Spleen (tissue), 11 donors: Measurements from ENCODE around the gene SMIM21. TPM values are rescaled to one million over a fixed set of nuclear protein-coding genes. Genes with fewer than 3 reads are reported as not detected.

ENCODE experiments used
- DNase-seq: peaks from one replicate; pipeline ENCODE4 v3.0.0-alpha.2; 2020
- H3K27ac ChIP-seq, 8 donors: fragments of 200-600 bp; sonication (generic) in 7 of 8; 1 replicate in 4 of 8; 2 replicates in 4 of 8; pipeline versions ENCODE4 v1.5.0 to v1.8.0; 2016 to 2021; ENCODE audit warnings: inconsistent platforms in 4 of 8, mild to moderate bottlenecking in 4 of 8, moderate library complexity in 1 of 8
- H3K27me3 ChIP-seq, 7 donors: fragments of 200-600 bp; sonication (generic) in 6 of 7; replicated peaks in 1 of 7; 1 replicate in 4 of 7; 2 replicates in 3 of 7; pipeline versions ENCODE4 v1.5.0 to v1.8.0; 2016 to 2021; ENCODE audit warnings: inconsistent platforms in 3 of 7, mild to moderate bottlenecking in 1 of 7
- H3K36me3 ChIP-seq, 6 donors: fragments of 200-600 bp; sonication (generic) in 5 of 6; 1 replicate in 4 of 6; 2 replicates in 2 of 6; pipeline versions ENCODE4 v1.5.0 to v1.8.0; 2016 to 2021; ENCODE audit warnings: inconsistent platforms in 2 of 6
- H3K4me1 ChIP-seq, 6 donors: fragments of 200-600 bp; sonication (generic) in 5 of 6; 1 replicate in 3 of 6; 2 replicates in 3 of 6; pipeline versions ENCODE4 v1.5.0 to v1.8.0; 2016 to 2021; ENCODE audit warnings: inconsistent platforms in 3 of 6
- H3K4me3 ChIP-seq, 8 donors: fragments of 200-600 bp; sonication (generic) in 7 of 8; 1 replicate in 4 of 8; 2 replicates in 4 of 8; pipeline versions ENCODE4 v1.5.0 to v1.8.0; 2016 to 2021; ENCODE audit warnings: inconsistent platforms in 4 of 8, mild to moderate bottlenecking in 4 of 8, moderate library complexity in 2 of 8
- H3K9me3 ChIP-seq, 8 donors: fragments of 200-600 bp; sonication (generic) in 7 of 8; 1 replicate in 4 of 8; 2 replicates in 4 of 8; pipeline versions ENCODE4 v1.5.0 to v1.8.0; 2016 to 2021; ENCODE audit warnings: inconsistent platforms in 4 of 8
- CTCF ChIP-seq, 11 experiments: fragments of 200-600 bp in 7 of 11; fragments of 450-650 bp in 4 of 11; sonication (generic) in 4 of 11; IDR thresholded peaks in 8 of 11; conservative IDR thresholded peaks in 3 of 11; 1 replicate in 7 of 11; 2 replicates in 4 of 11; pipeline versions ENCODE4 v1.4.0 to v1.8.0; 2016 to 2021; ENCODE audit warnings: antibody characterized with exemption in 11 of 11, inconsistent platforms in 4 of 11, mild to moderate bottlenecking in 1 of 11
- POLR2A ChIP-seq, 3 donors: fragments of 450-650 bp; IDR thresholded peaks; one replicate each; pipeline ENCODE4 v1.5.1; 2017; ENCODE audit warnings: antibody characterized with exemption in 3 of 3, mild to moderate bottlenecking in 1 of 3
- POLR2AphosphoS5 ChIP-seq, 3 donors: sonication (generic); formaldehyde crosslinking; IDR thresholded peaks; one replicate each; pipeline ENCODE4 v1.5.1; 2017; ENCODE audit warnings: antibody characterized with exemption in 3 of 3
- WGBS, 5 donors: extraction: QIAGEN DNeasy Blood & Tissue Kit in 3 of 5; methylation state at CpG; one replicate each; pipeline versions ENCODE4 v1.1.5 to v1.1.7; 2013 to 2018; 5-methylcytosine and 5-hydroxymethylcytosine counted together
- intact Hi-C: fragments of 100-400 bp; cut with DNase I; formaldehyde crosslinking; loops from one replicate; pipeline ENCODE4 v1.15.0; 2023; ENCODE audit warnings: low total_unique reads
- polyA plus RNA-seq, 3 donors: library from polyadenylated mRNA; stranded (reverse); fragments of 200-250 nt; gene quantifications; one replicate each; pipeline ENCODE4 v1.2.1, GENCODE V29; 2013
- total RNA-seq, 7 donors: library from RNA; depleted of rRNA in 3 of 7; stranded (reverse); fragments of >200 nt in 3 of 7; fragmentation: NEBNext Ultra II Directional in 4 of 7; extraction: Animal tissue kit (Norgen Biotek cat#: 25700) in 4 of 7; gene quantifications; one replicate each; pipeline versions ENCODE4 v1.1.0 to v1.2.1, GENCODE V29; 2016 to 2021
- donor health status: healthy with polysubstance abuse.
- donor health status: DM: no; HTN: no; CAD: no; lungs with moderate emphysema.
- donor health status: DM: no; HTN: no; CAD: no.
- donor health status: Bipolar disorder and iron deficiency.
- donor health status: healthy.
- donor health status: DM: no; HTN: no; CAD: no.
- donor health status: DM: yes; HTN: yes; CAD: no.

SMIM21 gene
- total and polyA plus RNA-seq, 10 donors = not detected

GRCh38 chr18:75365254-75365629 is 62.3 kb downstream of the SMIM21 start:
- H3K27me3 ChIP-seq = peaks cover 0 to 7% (median 0%) of the 10 kb centered on the region in 7 donors
- no peak for DNase-seq
- H3K4me1 ChIP-seq = peaks cover 0 to 14% (median 0%) of the 10 kb centered on the region in 6 donors
- intact Hi-C loops = no loop called here
- no peak overlapping the region for H3K4me3 ChIP-seq
- no peaks in the 10 kb centered on the region for H3K36me3 ChIP-seq
- WGBS, 5 donors = 85 to 98% (median 90%) methylated on average over 7 of the region's 7 CpGs
- H3K9me3 ChIP-seq = no peaks in the 10 kb centered on the region
- no peak for TF ChIP-seq CTCF (IDR thresholded peaks at IDR 0.05 in 8 of 11, conservative IDR thresholded peaks at IDR 0.05 in 3 of 11)
- TF ChIP-seq POLR2AphosphoS5 (IDR thresholded peaks at IDR 0.05) = no peak
- TF ChIP-seq POLR2A (IDR thresholded peaks at IDR 0.05) = no peak
- no peak overlapping the region for H3K27ac ChIP-seq

- no peaks in the 10 kb centered on the region for H3K36me3 ChIP-seq
These were observed 62.8 kb downstream of the SMIM21 start for GRCh38 chr18:75364512-75365253.

GRCh38 chr18:75363446-75364225 is 63.9 kb downstream of the SMIM21 start:
- Histone ChIP-seq H3K4me1 (peaks cover 0 to 26% (median 0%) of the 10 kb centered on the region in 6 donors), H3K27me3 (peaks cover 0 to 7% (median 0%) of the 10 kb centered on the region in 7 donors), H3K36me3 (no peaks in the 10 kb centered on the region), H3K27ac (no peak overlapping the region), H3K9me3 (no peaks in the 10 kb centered on the region), H3K4me3 (no peak overlapping the region)
- TF ChIP-seq POLR2AphosphoS5 (IDR thresholded peaks at IDR 0.05) (no peak), CTCF (IDR thresholded peaks at IDR 0.05 in 8 of 11, conservative IDR thresholded peaks at IDR 0.05 in 3 of 11) (no peak), POLR2A (IDR thresholded peaks at IDR 0.05) (no peak)
- 90 to 94% (median 93%) methylated on average over 13 of the region's 13 CpGs for WGBS, 5 donors
- no peak for DNase-seq
- intact Hi-C loops = no loop called here

More at GRCh38 chr18:75364512-75365253, 62.8 kb downstream of the SMIM21 start:
- no peaks in the 10 kb centered on the region for H3K9me3 ChIP-seq
- peaks cover 0 to 17% (median 0%) of the 10 kb centered on the region in 6 donors for H3K4me1 ChIP-seq
- no peak overlapping the region for H3K4me3 ChIP-seq
- no peak for TF ChIP-seq POLR2AphosphoS5 (IDR thresholded peaks at IDR 0.05)
- no peak for TF ChIP-seq POLR2A (IDR thresholded peaks at IDR 0.05)
- TF ChIP-seq CTCF (IDR thresholded peaks at IDR 0.05 in 8 of 11, conservative IDR thresholded peaks at IDR 0.05 in 3 of 11) = no peak
- no peak overlapping the region for H3K27ac ChIP-seq
- intact Hi-C loops = no loop called here
- no peak for DNase-seq
- WGBS, 5 donors = 61 to 72% (median 70%) methylated on average over 13 of the region's 13 CpGs
- peaks cover 0 to 7% (median 0%) of the 10 kb centered on the region in 7 donors for H3K27me3 ChIP-seq

GRCh38 chr18:75362435-75362834 is 65.1 kb downstream of the SMIM21 start:
- Histone ChIP-seq H3K4me3 (no peak overlapping the region), H3K36me3 (no peaks in the 10 kb centered on the region), H3K27me3 (peaks cover 0 to 7% (median 0%) of the 10 kb centered on the region in 7 donors), H3K4me1 (peaks cover 0 to 26% (median 0%) of the 10 kb centered on the region in 6 donors), H3K9me3 (peaks cover 0 to 1% (median 0%) of the 10 kb centered on the region in 8 donors), H3K27ac (no peak overlapping the region)
- DNase-seq = no peak
- no peak for TF ChIP-seq POLR2AphosphoS5 (IDR thresholded peaks at IDR 0.05)
- TF ChIP-seq CTCF (IDR thresholded peaks at IDR 0.05 in 8 of 11, conservative IDR thresholded peaks at IDR 0.05 in 3 of 11) = no peak
- TF ChIP-seq POLR2A (IDR thresholded peaks at IDR 0.05) = no peak
- WGBS, 5 donors = 87 to 93% (median 88%) methylated on average over 13 of the region's 13 CpGs
- intact Hi-C loops = no loop called here
